Fibroblast of lung (primary cell): Measurements from ENCODE around the gene GRK7. TPM values are rescaled to one million over a fixed set of nuclear protein-coding genes. Genes with fewer than 3 reads are reported as not detected.

Source experiments
- DNase-seq, 2 donors: peaks; one replicate each; pipeline versions ENCODE4 v3.0.0 to v3.0.0-alpha.2; 2010; ENCODE audit warnings: low read depth in 2 of 2
- H2AFZ ChIP-seq: 2 replicates; pipeline ENCODE4 v1.5.1; 2012; ENCODE audit warnings: low read length, control low read depth, inconsistent platforms
- H3K27ac ChIP-seq: 2 replicates; pipeline ENCODE4 v1.5.1; 2011; ENCODE audit warnings: low read length, control low read depth; ENCODE audit not compliant: insufficient read depth
- H3K27me3 ChIP-seq: 2 replicates; pipeline ENCODE4 v1.5.1; 2011; ENCODE audit warnings: mild to moderate bottlenecking, low read length; ENCODE audit not compliant: control insufficient read depth, insufficient read depth
- H3K36me3 ChIP-seq: 2 replicates; pipeline ENCODE4 v1.5.1; 2011; ENCODE audit warnings: low read length; ENCODE audit not compliant: control insufficient read depth, insufficient read depth
- H3K4me1 ChIP-seq: 2 replicates; pipeline ENCODE4 v1.5.1; 2011; ENCODE audit warnings: low read length; ENCODE audit not compliant: control insufficient read depth, insufficient read depth; ENCODE audit errors: extremely low read depth
- H3K4me2 ChIP-seq: 2 replicates; pipeline ENCODE4 v1.5.1; 2011; ENCODE audit warnings: low read length, control low read depth; ENCODE audit not compliant: insufficient read depth; ENCODE audit errors: extremely low read depth
- H3K4me3 ChIP-seq, 4 experiments: fragments of 200-600 bp in 1 of 4; sonication (generic) in 1 of 4; replicated peaks in 1 of 4; 2 replicates each; pipeline ENCODE4 v1.5.1; 2011 to 2016; ENCODE audit warnings: low read length in 4 of 4, low read depth in 3 of 4, mild to moderate bottlenecking in 3 of 4, control low read depth in 2 of 4, inconsistent platforms in 1 of 4, mixed read lengths in 1 of 4; ENCODE audit not compliant: insufficient read depth in 1 of 4; ENCODE audit errors: control extremely low read depth in 1 of 4
- H3K79me2 ChIP-seq: 2 replicates; pipeline ENCODE4 v1.5.1; 2012; ENCODE audit warnings: mild to moderate bottlenecking, low read length, inconsistent platforms; ENCODE audit not compliant: control insufficient read depth, insufficient read depth
- H3K9ac ChIP-seq: 2 replicates; pipeline ENCODE4 v1.5.1; 2011; ENCODE audit warnings: mild to moderate bottlenecking, low read length, control low read depth; ENCODE audit not compliant: insufficient read depth
- H3K9me3 ChIP-seq: 2 replicates; pipeline ENCODE4 v1.5.1; 2012; ENCODE audit warnings: low read depth, low read length; ENCODE audit not compliant: control insufficient read depth, insufficient read depth
- H4K20me1 ChIP-seq: 2 replicates; pipeline ENCODE4 v1.5.1; 2011; ENCODE audit warnings: low read length; ENCODE audit not compliant: control insufficient read depth, insufficient read depth; ENCODE audit errors: extremely low read depth
- CTCF ChIP-seq, 2 donors: IDR thresholded peaks in 1 of 2; conservative IDR thresholded peaks in 1 of 2; 1 replicate in 1 of 2; 2 replicates in 1 of 2; pipeline ENCODE4 v1.5.1; 2011 to 2012; ENCODE audit warnings: low read length in 2 of 2, control low read depth in 1 of 2, inconsistent platforms in 1 of 2, low read depth in 1 of 2, mild to moderate bottlenecking in 1 of 2
- EZH2 ChIP-seq: IDR thresholded peaks from 2 replicates; pipeline ENCODE4 v1.5.1; 2012; ENCODE audit warnings: low read length, control low read depth, mild to moderate bottlenecking; ENCODE audit errors: missing control alignments
- polyA plus RNA-seq, 2 donors: library from polyadenylated mRNA; depleted of rRNA in 1 of 2; stranded (reverse) in 1 of 2; unstranded in 1 of 2; fragments of >200 nt; gene quantifications; 2 replicates each; pipeline ENCODE4 v1.2.1, GENCODE V29; 2011 to 2012; ENCODE audit warnings: missing spikeins in 1 of 2
- total RNA-seq: library from RNA; depleted of rRNA; stranded (reverse); fragments of >200 nt; gene quantifications from 2 replicates; pipeline ENCODE4 v1.2.1, GENCODE V29; 2014

The GRK7 gene
- total and polyA plus RNA-seq, 2 donors (not counting 1 experiment from before 2014, with no cell fraction given): under 0.01 TPM; not detected in 1

GRCh38 chr3:141812586-141812985 is 49.4 kb downstream of the GRK7 start:
- TF ChIP-seq EZH2 (no peak), CTCF (conservative IDR thresholded peaks at IDR 0.05 in 1 of 2, IDR thresholded peaks at IDR 0.05 in 1 of 2; ENCODE audit: low read depth in 1 of 2, low read length in 2 of 2) (no peak)
- Histone ChIP-seq H3K4me1 (no peaks in the 10 kb centered on the region), H3K4me3 (no peak overlapping the region), H4K20me1 (no peaks in the 10 kb centered on the region), H3K79me2 (no peaks in the 10 kb centered on the region), H3K27ac (no peak overlapping the region), H2AFZ (no peak overlapping the region), H3K27me3 (peaks cover 5% of the 10 kb centered on the region), H3K36me3 (no peaks in the 10 kb centered on the region), H3K4me2 (no peak overlapping the region), H3K9ac (no peak overlapping the region), H3K9me3 (no peaks in the 10 kb centered on the region)
- no peak for DNase-seq

Other genes with a start within 250 kb of the GRK7 start
- gene RNF7, start 25.1 kb upstream of the GRK7 start, total RNA-seq: 27.2 and 38.6 TPM in 2 replicates
- gene RNF7, start 25.1 kb upstream of the GRK7 start, polyA plus RNA-seq: 102 and 123 TPM in 2 replicates
- gene ATP1B3, start 113.2 kb downstream of the GRK7 start, total RNA-seq: 24.7 and 55.8 TPM in 2 replicates
- 243 and 257 TPM in 2 replicates for gene ATP1B3, start 113.2 kb downstream of the GRK7 start, polyA plus RNA-seq